ENCODE results near the gene ST7L. TPM values are rescaled to one million over a fixed set of nuclear protein-coding genes. Genes with fewer than 3 reads are reported as not detected.

ST7L gene
- total RNA-seq, 4 donors from 2014 or later, result 16.5 to 37.1 (median 27.8) TPM

GRCh38 chr1:112520166-112520565, 98.8 kb downstream of the ST7L start:
- Histone ChIP-seq H3K4me1 (no peaks in the 10 kb centered on the region), H3K27me3 (no peaks in the 10 kb centered on the region), H3K27ac (no peak overlapping the region), H3K36me3 (no peaks in the 10 kb centered on the region), H3K9me3 (no peaks in the 10 kb centered on the region), H3K4me3 (no peak overlapping the region)
- intact Hi-C loops (cut with DNase I; ENCODE audit: low total_unique reads), result no loop called here
- no peak for DNase-seq
- TF ChIP-seq POLR2A (IDR thresholded peaks at IDR 0.05), result no peak
- TF ChIP-seq, protein P1, sequence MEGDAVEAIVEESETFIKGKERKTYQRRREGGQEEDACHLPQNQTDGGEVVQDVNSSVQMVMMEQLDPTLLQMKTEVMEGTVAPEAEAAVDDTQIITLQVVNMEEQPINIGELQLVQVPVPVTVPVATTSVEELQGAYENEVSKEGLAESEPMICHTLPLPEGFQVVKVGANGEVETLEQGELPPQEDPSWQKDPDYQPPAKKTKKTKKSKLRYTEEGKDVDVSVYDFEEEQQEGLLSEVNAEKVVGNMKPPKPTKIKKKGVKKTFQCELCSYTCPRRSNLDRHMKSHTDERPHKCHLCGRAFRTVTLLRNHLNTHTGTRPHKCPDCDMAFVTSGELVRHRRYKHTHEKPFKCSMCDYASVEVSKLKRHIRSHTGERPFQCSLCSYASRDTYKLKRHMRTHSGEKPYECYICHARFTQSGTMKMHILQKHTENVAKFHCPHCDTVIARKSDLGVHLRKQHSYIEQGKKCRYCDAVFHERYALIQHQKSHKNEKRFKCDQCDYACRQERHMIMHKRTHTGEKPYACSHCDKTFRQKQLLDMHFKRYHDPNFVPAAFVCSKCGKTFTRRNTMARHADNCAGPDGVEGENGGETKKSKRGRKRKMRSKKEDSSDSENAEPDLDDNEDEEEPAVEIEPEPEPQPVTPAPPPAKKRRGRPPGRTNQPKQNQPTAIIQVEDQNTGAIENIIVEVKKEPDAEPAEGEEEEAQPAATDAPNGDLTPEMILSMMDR (IDR thresholded peaks at IDR 0.05), result no peak

GRCh38 chr1:112518186-112518585, 100.8 kb downstream of the ST7L start:
- no peak overlapping the region for H3K27ac ChIP-seq
- intact Hi-C loops (cut with DNase I; ENCODE audit: low total_unique reads), result no loop called here
- DNase-seq, result no peak
- no peak overlapping the region for H3K4me3 ChIP-seq
- H3K9me3 ChIP-seq, result no peaks in the 10 kb centered on the region
- H3K27me3 ChIP-seq, result no peaks in the 10 kb centered on the region
- TF ChIP-seq, protein P1 (IDR thresholded peaks at IDR 0.05), result no peak
- TF ChIP-seq POLR2A (IDR thresholded peaks at IDR 0.05), result no peak
- H3K4me1 ChIP-seq, result no peaks in the 10 kb centered on the region
- no peaks in the 10 kb centered on the region for H3K36me3 ChIP-seq

DNA sequence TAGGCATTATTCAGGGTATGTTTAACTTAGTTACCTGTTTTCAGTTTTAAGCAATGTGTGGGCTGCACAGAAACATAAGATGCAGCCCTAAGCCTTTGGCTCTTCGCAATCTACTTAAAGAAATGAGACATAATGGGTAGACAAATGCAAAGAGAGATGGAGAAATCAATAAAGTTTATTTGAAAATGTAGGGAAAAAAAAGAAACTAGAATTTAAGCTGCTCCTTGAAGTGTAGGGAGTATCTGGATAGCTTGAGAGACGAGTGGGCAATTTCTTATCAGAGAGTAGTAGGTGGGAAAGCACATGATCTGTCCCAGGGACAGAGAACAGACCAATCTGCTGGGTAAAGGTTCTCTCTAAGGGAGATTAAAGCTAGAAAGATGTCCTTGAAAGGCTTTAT, 101.3 kb downstream of the ST7L start:
- Histone ChIP-seq H3K36me3 (no peaks in the 10 kb centered on the region), H3K27ac (no peak overlapping the region), H3K4me1 (no peaks in the 10 kb centered on the region), H3K27me3 (no peaks in the 10 kb centered on the region), H3K9me3 (no peaks in the 10 kb centered on the region), H3K4me3 (no peak overlapping the region)
- intact Hi-C loops (cut with DNase I; ENCODE audit: low total_unique reads), result no loop called here
- TF ChIP-seq, protein P1 (IDR thresholded peaks at IDR 0.05), result no peak
- TF ChIP-seq POLR2A (IDR thresholded peaks at IDR 0.05), result no peak
- no peak for DNase-seq

DNA sequence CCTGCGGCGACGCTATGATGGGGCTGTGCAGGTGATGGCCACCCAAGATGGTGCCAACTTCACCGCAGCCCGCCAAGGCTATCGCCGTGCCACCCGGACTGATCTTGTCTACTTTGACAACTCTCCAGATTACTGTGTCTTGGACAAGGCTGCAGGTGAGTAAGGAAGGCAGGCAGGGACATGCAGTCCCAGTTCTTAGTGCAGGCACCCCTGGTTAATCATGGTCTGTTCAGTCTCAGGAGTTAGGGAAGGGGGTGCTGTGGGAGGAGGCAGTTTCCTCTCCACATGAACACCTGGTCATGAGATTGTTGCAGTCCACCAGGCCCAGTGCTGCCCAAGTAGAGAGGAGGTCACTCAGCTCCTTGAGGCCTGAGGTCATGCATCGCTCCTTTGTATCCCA, 101.7 kb downstream of the ST7L start:
- no peak for TF ChIP-seq POLR2A (IDR thresholded peaks at IDR 0.05)
- TF ChIP-seq, protein P1 (IDR thresholded peaks at IDR 0.05), result no peak
- no peak for DNase-seq

DNA sequence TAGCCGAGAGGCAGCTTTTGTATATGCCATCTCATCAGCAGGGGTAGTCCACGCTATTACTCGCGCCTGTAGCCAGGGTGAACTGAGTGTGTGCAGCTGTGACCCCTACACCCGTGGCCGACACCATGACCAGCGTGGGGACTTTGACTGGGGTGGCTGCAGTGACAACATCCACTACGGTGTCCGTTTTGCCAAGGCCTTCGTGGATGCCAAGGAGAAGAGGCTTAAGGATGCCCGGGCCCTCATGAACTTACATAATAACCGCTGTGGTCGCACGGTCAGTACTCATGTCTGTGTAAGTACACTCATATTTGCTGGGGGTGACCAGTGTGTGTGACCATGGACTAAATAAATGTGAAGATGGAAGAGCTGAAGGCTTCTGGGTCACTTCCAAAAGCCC, 102.8 kb downstream of the ST7L start:
- TF ChIP-seq, protein P1 (IDR thresholded peaks at IDR 0.05), result no peak
- TF ChIP-seq POLR2A (IDR thresholded peaks at IDR 0.05), result no peak
- no peak overlapping the region for H3K27ac ChIP-seq
- H3K36me3 ChIP-seq, result no peaks in the 10 kb centered on the region
- no peaks in the 10 kb centered on the region for H3K27me3 ChIP-seq
- no peak overlapping the region for H3K4me3 ChIP-seq
- no peaks in the 10 kb centered on the region for H3K9me3 ChIP-seq
- intact Hi-C loops (cut with DNase I; ENCODE audit: low total_unique reads), result no loop called here
- no peaks in the 10 kb centered on the region for H3K4me1 ChIP-seq
- no peak for DNase-seq

More for the DNA sequence above, 101.7 kb downstream of the ST7L start:
- H3K4me3 ChIP-seq, result no peak overlapping the region
- intact Hi-C loops (cut with DNase I; ENCODE audit: low total_unique reads), result no loop called here
- no peaks in the 10 kb centered on the region for H3K9me3 ChIP-seq
- no peak overlapping the region for H3K27ac ChIP-seq
- H3K36me3 ChIP-seq, result no peaks in the 10 kb centered on the region
- no peaks in the 10 kb centered on the region for H3K4me1 ChIP-seq
- H3K27me3 ChIP-seq, result no peaks in the 10 kb centered on the region

All from uterus (tissue), 4 donors.